HepG2 (cell line): Measurements from ENCODE around the gene IGF1.

Experiments
- EP300 ChIP-seq, 3 experiments: sonication (generic) in 1 of 3; formaldehyde crosslinking in 1 of 3; IDR thresholded peaks; 2 replicates each; pipeline versions ENCODE4 v1.5.1 to v1.6.1; 2011 to 2020; ENCODE audit warnings: low read depth in 2 of 3, low read length in 2 of 3, borderline replicate concordance in 1 of 3, improper control_type of control experiment in 1 of 3, mild to moderate bottlenecking in 1 of 3, missing genetic modification reagents in 1 of 3, moderate library complexity in 1 of 3
- TF ChIP-seq, protein P1 (sequence below): sonication (generic); formaldehyde crosslinking; IDR thresholded peaks from 2 replicates; pipeline ENCODE4 v1.9.0; 2021; ENCODE audit warnings: missing genetic modification reagents, borderline replicate concordance

GRCh38 chr12:102508052-102508451 lies 27.7 kb upstream of the IGF1 start:
- TF ChIP-seq, protein P1, sequence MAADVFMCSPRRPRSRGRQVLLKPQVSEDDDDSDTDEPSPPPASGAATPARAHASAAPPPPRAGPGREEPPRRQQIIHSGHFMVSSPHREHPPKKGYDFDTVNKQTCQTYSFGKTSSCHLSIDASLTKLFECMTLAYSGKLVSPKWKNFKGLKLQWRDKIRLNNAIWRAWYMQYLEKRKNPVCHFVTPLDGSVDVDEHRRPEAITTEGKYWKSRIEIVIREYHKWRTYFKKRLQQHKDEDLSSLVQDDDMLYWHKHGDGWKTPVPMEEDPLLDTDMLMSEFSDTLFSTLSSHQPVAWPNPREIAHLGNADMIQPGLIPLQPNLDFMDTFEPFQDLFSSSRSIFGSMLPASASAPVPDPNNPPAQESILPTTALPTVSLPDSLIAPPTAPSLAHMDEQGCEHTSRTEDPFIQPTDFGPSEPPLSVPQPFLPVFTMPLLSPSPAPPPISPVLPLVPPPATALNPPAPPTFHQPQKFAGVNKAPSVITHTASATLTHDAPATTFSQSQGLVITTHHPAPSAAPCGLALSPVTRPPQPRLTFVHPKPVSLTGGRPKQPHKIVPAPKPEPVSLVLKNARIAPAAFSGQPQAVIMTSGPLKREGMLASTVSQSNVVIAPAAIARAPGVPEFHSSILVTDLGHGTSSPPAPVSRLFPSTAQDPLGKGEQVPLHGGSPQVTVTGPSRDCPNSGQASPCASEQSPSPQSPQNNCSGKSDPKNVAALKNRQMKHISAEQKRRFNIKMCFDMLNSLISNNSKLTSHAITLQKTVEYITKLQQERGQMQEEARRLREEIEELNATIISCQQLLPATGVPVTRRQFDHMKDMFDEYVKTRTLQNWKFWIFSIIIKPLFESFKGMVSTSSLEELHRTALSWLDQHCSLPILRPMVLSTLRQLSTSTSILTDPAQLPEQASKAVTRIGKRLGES (CRISPR knock-in tag): no peak
- TF ChIP-seq EP300 (IDR thresholded peaks at IDR 0.05; ENCODE audit: low read depth in 2 of 2, low read length in 2 of 2) (no peak), EP300 (CRISPR knock-in tag; IDR thresholded peaks at IDR 0.05; ENCODE audit: borderline replicate concordance) (no peak)
